Measurements from ENCODE around the gene PRKG2.

PRKG2 gene

GRCh38 chr4:81093720-81094401, 121.2 kb downstream of the PRKG2 start:
- no peak for DNase-seq

GRCh38 chr4:81085979-81086378, 129.0 kb downstream of the PRKG2 start:
- no peak for DNase-seq

- no peak for DNase-seq
These were observed 129.7 kb downstream of the PRKG2 start for GRCh38 chr4:81085291-81085690.

- peak in 1 of 2 experiments; percentile 1 for DNase-seq
These were observed 130.4 kb downstream of the PRKG2 start for GRCh38 chr4:81084634-81085033.

- DNase-seq = no peak
These were observed 131.0 kb downstream of the PRKG2 start for GRCh38 chr4:81084029-81084428.

GRCh38 chr4:81081156-81081555, 133.9 kb downstream of the PRKG2 start:
- no peak for DNase-seq

GRCh38 chr4:81071013-81071412, 144.0 kb downstream of the PRKG2 start:
- DNase-seq = no peak

- DNase-seq = peak; percentile 45 to 85
These were observed 145.2 kb downstream of the PRKG2 start for GRCh38 chr4:81069706-81070331.

GRCh38 chr4:81065446-81065845, 149.6 kb downstream of the PRKG2 start:
- no peak for DNase-seq

- no peak for DNase-seq
These were observed 153.0 kb downstream of the PRKG2 start for GRCh38 chr4:81062001-81062400.

GRCh38 chr4:81061344-81061730, 153.7 kb downstream of the PRKG2 start:
- DNase-seq = no peak

GRCh38 chr4:81060587-81061343, 154.3 kb downstream of the PRKG2 start:
- DNase-seq = no peak

- DNase-seq = no peak
These were observed 156.4 kb downstream of the PRKG2 start for GRCh38 chr4:81058621-81059020.

GRCh38 chr4:81052119-81053068, 162.6 kb downstream of the PRKG2 start:
- peak; percentile 48 to 57 for DNase-seq

- no peak for DNase-seq
These were observed 165.1 kb downstream of the PRKG2 start for GRCh38 chr4:81049907-81050306.

- no peak for DNase-seq
These were observed 165.7 kb downstream of the PRKG2 start for GRCh38 chr4:81049330-81049729.

- no peak for DNase-seq
These were observed 172.2 kb downstream of the PRKG2 start for GRCh38 chr4:81042578-81043365.

- peak; percentile 14 to 27 for DNase-seq
These were observed 174.9 kb downstream of the PRKG2 start for GRCh38 chr4:81040012-81040659.

GRCh38 chr4:81039351-81039972, 175.6 kb downstream of the PRKG2 start:
- DNase-seq = no peak

- DNase-seq = no peak
These were observed 176.2 kb downstream of the PRKG2 start for GRCh38 chr4:81038636-81039350.

All from NCI-H2081 (cell line).